GM03348 (cell line): ENCODE results near the gene KYNU.
A peak's percentile ranks its signal among the peaks of the same experiment; 100 is the strongest.
"Not testable (repeated sequence)": the region's sequence is repeated elsewhere in the genome, so short reads cannot be mapped to it uniquely, and the experiment has no call there.

Experiments
- DNase-seq: peaks from one replicate; pipeline ENCODE4 v3.0.0; 2012; ENCODE audit warnings: low spot score

Gene KYNU

GRCh38 chr2:143026411-143027054 lies 149.1 kb downstream of the KYNU start:
- no peak for DNase-seq

GRCh38 chr2:143029141-143029540 lies 151.7 kb downstream of the KYNU start:
- no peak for DNase-seq

- no peak for DNase-seq
Measured at GRCh38 chr2:143030127-143030526, 152.7 kb downstream of the KYNU start.

- peak; percentile 75 for DNase-seq
Measured at GRCh38 chr2:143034292-143035074, 157.0 kb downstream of the KYNU start.

- DNase-seq, result no peak
Measured at GRCh38 chr2:143051465-143051864, 174.0 kb downstream of the KYNU start.

GRCh38 chr2:143053437-143053836 lies 176.0 kb downstream of the KYNU start:
- DNase-seq, result not testable (repeated sequence)

- DNase-seq, result no peak
Measured at GRCh38 chr2:143056550-143056949, 179.1 kb downstream of the KYNU start.

GRCh38 chr2:143058851-143059250 lies 181.4 kb downstream of the KYNU start:
- no peak for DNase-seq

GRCh38 chr2:143063612-143064200 lies 186.2 kb downstream of the KYNU start:
- no peak for DNase-seq

GRCh38 chr2:143068094-143068493 lies 190.6 kb downstream of the KYNU start:
- DNase-seq, result no peak

- DNase-seq, result no peak
Measured at GRCh38 chr2:143068509-143068908, 191.0 kb downstream of the KYNU start.

GRCh38 chr2:143070704-143071103 lies 193.2 kb downstream of the KYNU start:
- DNase-seq, result no peak

GRCh38 chr2:143071185-143071876 lies 193.9 kb downstream of the KYNU start:
- DNase-seq, result no peak

- not testable (repeated sequence) for DNase-seq
Measured at GRCh38 chr2:143074913-143075312, 197.4 kb downstream of the KYNU start.

- DNase-seq, result no peak
Measured at GRCh38 chr2:143075711-143076110, 198.2 kb downstream of the KYNU start.

GRCh38 chr2:143078104-143078503 lies 200.6 kb downstream of the KYNU start:
- DNase-seq, result no peak

GRCh38 chr2:143081616-143082015 lies 204.2 kb downstream of the KYNU start:
- no peak for DNase-seq

GRCh38 chr2:143083636-143084035 lies 206.2 kb downstream of the KYNU start:
- DNase-seq, result peak; percentile 36

- no peak for DNase-seq
Measured at GRCh38 chr2:143084462-143084861, 207.0 kb downstream of the KYNU start.

- no peak for DNase-seq
Measured at GRCh38 chr2:143085125-143085784, 207.8 kb downstream of the KYNU start.

GRCh38 chr2:143087033-143087432 lies 209.6 kb downstream of the KYNU start:
- no peak for DNase-seq

- no peak for DNase-seq
Measured at GRCh38 chr2:143088388-143088787, 210.9 kb downstream of the KYNU start.
